HEK293 (cell line): ENCODE measurements around the gene EEF2.

Experiments
- CTCF ChIA-PET: fragments of 350-600 bp; formaldehyde crosslinking; extraction: SDS; loops from one replicate; lab custom pipeline; 2021; ENCODE audit warnings: antibody characterized with exemption; lab: Yijun Ruan, JAX
- POLR2A ChIA-PET: fragments of 300-600 bp; formaldehyde crosslinking; extraction: SDS; loops from one replicate; lab custom pipeline; 2020; ENCODE audit warnings: antibody characterized with exemption, inconsistent platforms; lab: Yijun Ruan, JAX
- H3K27ac ChIP-seq: fragments of 200-500 bp; sonication (Bioruptor generic); 2 replicates; pipeline ENCODE4 v1.5.1; 2014; ENCODE audit warnings: low read depth, low read length, control low read depth, inconsistent platforms; ENCODE audit errors: extremely low read depth
- H3K36me3 ChIP-seq, 2 experiments: fragments of 200-500 bp in 1 of 2; sonication (Bioruptor generic) in 1 of 2; 1 replicate in 1 of 2; 2 replicates in 1 of 2; pipeline ENCODE4 v1.5.1; 2014 to 2017; ENCODE audit warnings: inconsistent platforms in 2 of 2, low read length in 2 of 2; ENCODE audit not compliant: control insufficient read depth in 2 of 2, insufficient read depth in 1 of 2
- H3K4me1 ChIP-seq: fragments of 200-500 bp; sonication (Bioruptor generic); 2 replicates; pipeline ENCODE4 v1.5.1; 2014; ENCODE audit warnings: mild to moderate bottlenecking, low read length, inconsistent platforms; ENCODE audit not compliant: control insufficient read depth, insufficient read depth
- H3K4me3 ChIP-seq: 2 replicates; pipeline ENCODE4 v1.5.1; 2011; ENCODE audit warnings: low read depth, mild to moderate bottlenecking, control low read depth, low read length, moderate library complexity
- H3K9me3 ChIP-seq: fragments of 200-500 bp; sonication (Bioruptor generic); 2 replicates; pipeline ENCODE4 v1.5.1; 2014; ENCODE audit warnings: low read depth, low read length, inconsistent platforms; ENCODE audit not compliant: control insufficient read depth, insufficient read depth
- FEZF1 ChIP-seq: fragments of 450-650 bp; formaldehyde crosslinking; IDR thresholded peaks from 2 replicates; pipeline ENCODE4 v1.5.1; 2016; ENCODE audit warnings: missing biosample characterization, missing genetic modification characterization
- HOXA7 ChIP-seq: sonication (generic); formaldehyde crosslinking; IDR thresholded peaks from 2 replicates; pipeline ENCODE4 v1.8.1; 2022; ENCODE audit warnings: missing genetic modification reagents, borderline replicate concordance
- HOXD13 ChIP-seq: sonication (generic); formaldehyde crosslinking; IDR thresholded peaks from 2 replicates; pipeline ENCODE4 v1.8.0; 2022; ENCODE audit warnings: missing genetic modification reagents, borderline replicate concordance
- KLF9 ChIP-seq: fragments of 450-650 bp; formaldehyde crosslinking; IDR thresholded peaks from 2 replicates; pipeline ENCODE4 v1.5.1; 2016; ENCODE audit warnings: missing biosample characterization, missing genetic modification characterization, low read depth
- MEIS1 ChIP-seq: sonication (generic); formaldehyde crosslinking; IDR thresholded peaks from 2 replicates; pipeline ENCODE4 v1.8.1; 2022; ENCODE audit warnings: missing genetic modification reagents, mild to moderate bottlenecking, borderline replicate concordance
- SP2 ChIP-seq: fragments of 450-650 bp; formaldehyde crosslinking; IDR thresholded peaks from 2 replicates; pipeline ENCODE4 v1.5.1; 2016; ENCODE audit warnings: missing biosample characterization, missing genetic modification characterization
- ZBTB7A ChIP-seq: fragments of 450-650 bp; formaldehyde crosslinking; IDR thresholded peaks from 2 replicates; pipeline ENCODE4 v1.5.1; 2016; ENCODE audit warnings: low read depth, missing biosample characterization, missing genetic modification characterization
- ZNF146 ChIP-seq: fragments of 450-650 bp; formaldehyde crosslinking; IDR thresholded peaks from 2 replicates; pipeline ENCODE4 v1.5.1; 2016; ENCODE audit warnings: missing biosample characterization, missing genetic modification characterization
- ZNF157 ChIP-seq: fragments of 450-650 bp; formaldehyde crosslinking; IDR thresholded peaks from 2 replicates; pipeline ENCODE4 v1.5.1; 2016; ENCODE audit warnings: missing biosample characterization, missing genetic modification characterization
- ZNF184 ChIP-seq: fragments of 450-650 bp; IDR thresholded peaks from 2 replicates; pipeline ENCODE4 v1.5.1; 2018; ENCODE audit warnings: missing biosample characterization, mild to moderate bottlenecking, missing genetic modification characterization
- ZNF449 ChIP-seq: fragments of 450-650 bp; formaldehyde crosslinking; IDR thresholded peaks from 2 replicates; pipeline ENCODE4 v1.5.1; 2017; ENCODE audit warnings: missing biosample characterization, mild to moderate bottlenecking, missing genetic modification characterization, moderate library complexity
- ZNF548 ChIP-seq: fragments of 450-650 bp; formaldehyde crosslinking; IDR thresholded peaks from 2 replicates; pipeline ENCODE4 v1.5.1; 2016; ENCODE audit warnings: missing biosample characterization, missing genetic modification characterization
- ZNF555 ChIP-seq: fragments of 450-650 bp; formaldehyde crosslinking; conservative IDR thresholded peaks from 2 replicates; pipeline ENCODE4 v1.5.1; 2017; ENCODE audit warnings: missing biosample characterization, mild to moderate bottlenecking, missing genetic modification characterization, inconsistent platforms
- ZNF707 ChIP-seq: fragments of 450-650 bp; formaldehyde crosslinking; IDR thresholded peaks from 2 replicates; pipeline ENCODE4 v1.5.1; 2016; ENCODE audit warnings: missing biosample characterization, missing genetic modification characterization
- ZNF768 ChIP-seq: fragments of 450-650 bp; formaldehyde crosslinking; IDR thresholded peaks from 2 replicates; pipeline ENCODE4 v1.5.1; 2018; ENCODE audit warnings: missing biosample characterization, mild to moderate bottlenecking, missing genetic modification characterization
- ZSCAN23 ChIP-seq: fragments of 450-650 bp; formaldehyde crosslinking; IDR thresholded peaks from 2 replicates; pipeline ENCODE4 v1.5.1; 2016; ENCODE audit warnings: missing biosample characterization, missing genetic modification characterization
- ZSCAN5A ChIP-seq: fragments of 450-650 bp; formaldehyde crosslinking; IDR thresholded peaks from 2 replicates; pipeline ENCODE4 v1.5.1; 2016; ENCODE audit warnings: missing biosample characterization, missing genetic modification characterization
- TF ChIP-seq, protein P1 (sequence below): fragments of 450-650 bp; formaldehyde crosslinking; IDR thresholded peaks from 2 replicates; pipeline ENCODE4 v1.5.1; 2017; ENCODE audit warnings: missing biosample characterization, missing genetic modification characterization
- TF ChIP-seq, protein P2 (sequence below): fragments of 450-650 bp; formaldehyde crosslinking; IDR thresholded peaks from 2 replicates; pipeline ENCODE4 v1.5.1; 2016; ENCODE audit warnings: missing biosample characterization, missing genetic modification characterization
- TF ChIP-seq, protein P3 (sequence below): fragments of 450-650 bp; formaldehyde crosslinking; optimal IDR thresholded peaks from 2 replicates; pipeline ENCODE3; 2016; ENCODE audit warnings: missing biosample characterization, mild to moderate bottlenecking, missing genetic modification characterization
- TF ChIP-seq, protein P4 (sequence below): fragments of 450-650 bp; formaldehyde crosslinking; IDR thresholded peaks from 2 replicates; pipeline ENCODE4 v1.5.1; 2016; ENCODE audit warnings: missing biosample characterization, missing genetic modification characterization, low read depth

Gene EEF2

GRCh38 chr19:3945838-3946237, 39.4 kb downstream of the EEF2 start:
- H3K4me3 ChIP-seq = no peak overlapping the region
- no peaks in the 10 kb centered on the region for H3K36me3 ChIP-seq
- ChIA-PET POLR2A (interaction anchor here (1.8 kb wide), 1 partner anchor 23 kb away, joined by 6 read pairs; no protein-coding TSS in a partner anchor), CTCF (interaction anchor here (0.7 kb wide), 1 partner anchor 32 kb away, joined by 3 read pairs; no protein-coding TSS in a partner anchor)
- no peaks in the 10 kb centered on the region for H3K4me1 ChIP-seq
- no peaks in the 10 kb centered on the region for H3K9me3 ChIP-seq
- H3K27ac ChIP-seq = no peak overlapping the region
- TF ChIP-seq, protein P1, sequence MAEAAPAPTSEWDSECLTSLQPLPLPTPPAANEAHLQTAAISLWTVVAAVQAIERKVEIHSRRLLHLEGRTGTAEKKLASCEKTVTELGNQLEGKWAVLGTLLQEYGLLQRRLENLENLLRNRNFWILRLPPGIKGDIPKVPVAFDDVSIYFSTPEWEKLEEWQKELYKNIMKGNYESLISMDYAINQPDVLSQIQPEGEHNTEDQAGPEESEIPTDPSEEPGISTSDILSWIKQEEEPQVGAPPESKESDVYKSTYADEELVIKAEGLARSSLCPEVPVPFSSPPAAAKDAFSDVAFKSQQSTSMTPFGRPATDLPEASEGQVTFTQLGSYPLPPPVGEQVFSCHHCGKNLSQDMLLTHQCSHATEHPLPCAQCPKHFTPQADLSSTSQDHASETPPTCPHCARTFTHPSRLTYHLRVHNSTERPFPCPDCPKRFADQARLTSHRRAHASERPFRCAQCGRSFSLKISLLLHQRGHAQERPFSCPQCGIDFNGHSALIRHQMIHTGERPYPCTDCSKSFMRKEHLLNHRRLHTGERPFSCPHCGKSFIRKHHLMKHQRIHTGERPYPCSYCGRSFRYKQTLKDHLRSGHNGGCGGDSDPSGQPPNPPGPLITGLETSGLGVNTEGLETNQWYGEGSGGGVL (tag by site-specific recombination) = no peak
- no peak for TF ChIP-seq HOXD13
- TF ChIP-seq ZNF707 = no peak
- TF ChIP-seq, protein P2, sequence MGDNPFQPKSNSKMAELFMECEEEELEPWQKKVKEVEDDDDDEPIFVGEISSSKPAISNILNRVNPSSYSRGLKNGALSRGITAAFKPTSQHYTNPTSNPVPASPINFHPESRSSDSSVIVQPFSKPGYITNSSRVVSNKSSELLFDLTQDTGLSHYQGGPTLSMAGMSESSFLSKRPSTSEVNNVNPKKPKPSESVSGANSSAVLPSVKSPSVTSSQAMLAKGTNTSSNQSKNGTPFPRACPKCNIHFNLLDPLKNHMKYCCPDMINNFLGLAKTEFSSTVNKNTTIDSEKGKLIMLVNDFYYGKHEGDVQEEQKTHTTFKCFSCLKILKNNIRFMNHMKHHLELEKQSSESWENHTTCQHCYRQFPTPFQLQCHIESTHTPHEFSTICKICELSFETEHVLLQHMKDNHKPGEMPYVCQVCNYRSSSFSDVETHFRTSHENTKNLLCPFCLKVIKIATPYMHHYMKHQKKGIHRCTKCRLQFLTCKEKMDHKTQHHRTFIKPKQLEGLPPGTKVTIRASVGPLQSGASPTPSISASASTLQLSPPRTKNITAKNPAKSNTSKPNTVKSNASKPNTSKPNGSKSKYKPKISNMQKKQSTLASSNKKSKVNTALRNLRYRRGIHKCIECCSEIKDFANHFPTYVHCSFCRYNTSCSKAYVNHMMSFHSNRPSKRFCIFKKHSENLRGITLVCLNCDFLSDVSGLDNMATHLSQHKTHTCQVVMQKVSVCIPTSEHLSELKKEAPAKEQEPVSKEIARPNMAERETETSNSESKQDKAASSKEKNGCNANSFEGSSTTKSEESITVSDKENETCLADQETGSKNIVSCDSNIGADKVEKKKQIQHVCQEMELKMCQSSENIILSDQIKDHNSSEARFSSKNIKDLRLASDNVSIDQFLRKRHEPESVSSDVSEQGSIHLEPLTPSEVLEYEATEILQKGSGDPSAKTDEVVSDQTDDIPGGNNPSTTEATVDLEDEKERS (tag by site-specific recombination) = 0 out of 2 replicates have a peak, but pooled peaks have one; percentile 43
- no peak for TF ChIP-seq ZSCAN23 (tag by site-specific recombination)
- no peak for TF ChIP-seq HOXA7 (CRISPR knock-in tag)
- no peak for TF ChIP-seq FEZF1 (tag by site-specific recombination)
- TF ChIP-seq, protein P3, sequence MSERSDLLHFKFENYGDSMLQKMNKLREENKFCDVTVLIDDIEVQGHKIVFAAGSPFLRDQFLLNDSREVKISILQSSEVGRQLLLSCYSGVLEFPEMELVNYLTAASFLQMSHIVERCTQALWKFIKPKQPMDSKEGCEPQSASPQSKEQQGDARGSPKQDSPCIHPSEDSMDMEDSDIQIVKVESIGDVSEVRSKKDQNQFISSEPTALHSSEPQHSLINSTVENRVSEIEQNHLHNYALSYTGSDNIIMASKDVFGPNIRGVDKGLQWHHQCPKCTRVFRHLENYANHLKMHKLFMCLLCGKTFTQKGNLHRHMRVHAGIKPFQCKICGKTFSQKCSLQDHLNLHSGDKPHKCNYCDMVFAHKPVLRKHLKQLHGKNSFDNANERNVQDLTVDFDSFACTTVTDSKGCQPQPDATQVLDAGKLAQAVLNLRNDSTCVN (tag by site-specific recombination) = no peak
- peak; percentile 67; the same call in 1 of the 2 replicates for TF ChIP-seq ZNF768 (tag by site-specific recombination)
- TF ChIP-seq, all 188 proteins: peak for 2

GRCh38 chr19:3944018-3944721, 41.1 kb downstream of the EEF2 start:
- Histone ChIP-seq H3K27ac (no peak overlapping the region), H3K4me1 (no peaks in the 10 kb centered on the region), H3K4me3 (no peak overlapping the region), H3K36me3 (no peaks in the 10 kb centered on the region), H3K9me3 (no peaks in the 10 kb centered on the region)
- POLR2A ChIA-PET = interaction anchor here (0.6 kb wide), 1 partner anchor 188 kb away, joined by 3 read pairs; no protein-coding TSS in a partner anchor
- TF ChIP-seq ZNF449 (tag by site-specific recombination) (peak; percentile 74; the same call in 1 of the 2 replicates), KLF9 (tag by site-specific recombination) (no peak), ZBTB7A (tag by site-specific recombination) (no peak), ZNF146 (peak; percentile 95), HOXA7 (CRISPR knock-in tag) (no peak), ZNF555 (tag by site-specific recombination) (no peak), ZNF157 (tag by site-specific recombination) (no peak), SP2 (tag by site-specific recombination) (no peak), MEIS1 (CRISPR knock-in tag) (no peak), ZNF184 (tag by site-specific recombination) (no peak), ZSCAN5A (tag by site-specific recombination) (no peak), ZNF548 (no peak)
- TF ChIP-seq, protein P4, sequence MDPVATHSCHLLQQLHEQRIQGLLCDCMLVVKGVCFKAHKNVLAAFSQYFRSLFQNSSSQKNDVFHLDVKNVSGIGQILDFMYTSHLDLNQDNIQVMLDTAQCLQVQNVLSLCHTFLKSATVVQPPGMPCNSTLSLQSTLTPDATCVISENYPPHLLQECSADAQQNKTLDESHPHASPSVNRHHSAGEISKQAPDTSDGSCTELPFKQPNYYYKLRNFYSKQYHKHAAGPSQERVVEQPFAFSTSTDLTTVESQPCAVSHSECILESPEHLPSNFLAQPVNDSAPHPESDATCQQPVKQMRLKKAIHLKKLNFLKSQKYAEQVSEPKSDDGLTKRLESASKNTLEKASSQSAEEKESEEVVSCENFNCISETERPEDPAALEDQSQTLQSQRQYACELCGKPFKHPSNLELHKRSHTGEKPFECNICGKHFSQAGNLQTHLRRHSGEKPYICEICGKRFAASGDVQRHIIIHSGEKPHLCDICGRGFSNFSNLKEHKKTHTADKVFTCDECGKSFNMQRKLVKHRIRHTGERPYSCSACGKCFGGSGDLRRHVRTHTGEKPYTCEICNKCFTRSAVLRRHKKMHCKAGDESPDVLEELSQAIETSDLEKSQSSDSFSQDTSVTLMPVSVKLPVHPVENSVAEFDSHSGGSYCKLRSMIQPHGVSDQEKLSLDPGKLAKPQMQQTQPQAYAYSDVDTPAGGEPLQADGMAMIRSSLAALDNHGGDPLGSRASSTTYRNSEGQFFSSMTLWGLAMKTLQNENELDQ = no peak
- CTCF ChIA-PET = no interaction called here
